Activated T-cell treated with anti-CD3 and anti-CD28 coated beads, Interleukin-2, amount 50 U/mL, for 4 hours (primary cell): Measurements from ENCODE around the gene SYT5. TPM values are rescaled to one million over a fixed set of nuclear protein-coding genes. Genes with fewer than 3 reads are reported as not detected.
A peak's percentile ranks its signal among the peaks of the same experiment; 100 is the strongest.

Source experiments
- ATAC-seq, 2 donors: fragments of 200-7000 bp; cut with Tn5 transposase; one replicate each; pipeline ENCODE4 v1.10.0; 2021
- DNase-seq: peaks from one replicate; pipeline ENCODE4 v3.0.0-alpha.2; 2020
- H3K27me3 Mint-ChIP-seq: one replicate; pipeline ENCODE4 v1.8.0; 2021; ENCODE audit warnings: low read depth, mixed read lengths
- H3K36me3 Mint-ChIP-seq: one replicate; pipeline ENCODE4 v1.8.0; 2022; ENCODE audit warnings: mixed read lengths; ENCODE audit not compliant: insufficient read depth
- H3K4me1 Mint-ChIP-seq: one replicate; pipeline ENCODE4 v1.8.0; 2021; ENCODE audit warnings: low read depth, mixed read lengths
- H3K4me3 Mint-ChIP-seq: one replicate; pipeline ENCODE4 v1.8.0; 2021; ENCODE audit warnings: mild to moderate bottlenecking, moderate library complexity, mixed read lengths
- H3K9me3 Mint-ChIP-seq: one replicate; pipeline ENCODE4 v1.8.0; 2021; ENCODE audit warnings: mixed read lengths
- total RNA-seq, 3 donors: library from RNA; stranded (reverse); gene quantifications; one replicate each; pipeline ENCODE4 v1.2.1, GENCODE V29; 2021

The SYT5 gene
- total RNA-seq, 3 donors from 2014 or later, result not detected

DNA sequence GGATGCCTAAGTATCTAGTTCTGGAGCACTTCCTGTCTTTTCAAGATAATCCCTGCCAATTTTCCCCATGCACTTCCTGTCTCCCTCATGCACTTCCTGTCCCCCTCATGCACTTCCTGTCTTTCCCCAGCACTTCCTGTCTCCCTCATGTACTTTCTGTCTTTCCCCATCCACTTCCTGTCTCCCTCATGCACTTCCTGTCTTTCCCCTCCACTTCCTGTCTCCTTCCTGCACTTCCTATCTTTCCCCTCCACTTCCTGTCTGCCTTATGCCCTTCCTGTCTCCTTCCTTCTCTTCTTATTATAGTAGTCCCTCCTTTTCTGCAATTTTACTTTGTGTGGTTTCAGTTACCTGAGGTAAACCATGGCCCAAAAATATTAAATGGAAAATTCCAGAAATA, 28.1 kb downstream of the SYT5 start:
- H3K36me3 Mint-ChIP-seq, result no peaks in the 10 kb centered on the region
- peak in 1 of 2 donors; percentile 30 for ATAC-seq

DNA sequence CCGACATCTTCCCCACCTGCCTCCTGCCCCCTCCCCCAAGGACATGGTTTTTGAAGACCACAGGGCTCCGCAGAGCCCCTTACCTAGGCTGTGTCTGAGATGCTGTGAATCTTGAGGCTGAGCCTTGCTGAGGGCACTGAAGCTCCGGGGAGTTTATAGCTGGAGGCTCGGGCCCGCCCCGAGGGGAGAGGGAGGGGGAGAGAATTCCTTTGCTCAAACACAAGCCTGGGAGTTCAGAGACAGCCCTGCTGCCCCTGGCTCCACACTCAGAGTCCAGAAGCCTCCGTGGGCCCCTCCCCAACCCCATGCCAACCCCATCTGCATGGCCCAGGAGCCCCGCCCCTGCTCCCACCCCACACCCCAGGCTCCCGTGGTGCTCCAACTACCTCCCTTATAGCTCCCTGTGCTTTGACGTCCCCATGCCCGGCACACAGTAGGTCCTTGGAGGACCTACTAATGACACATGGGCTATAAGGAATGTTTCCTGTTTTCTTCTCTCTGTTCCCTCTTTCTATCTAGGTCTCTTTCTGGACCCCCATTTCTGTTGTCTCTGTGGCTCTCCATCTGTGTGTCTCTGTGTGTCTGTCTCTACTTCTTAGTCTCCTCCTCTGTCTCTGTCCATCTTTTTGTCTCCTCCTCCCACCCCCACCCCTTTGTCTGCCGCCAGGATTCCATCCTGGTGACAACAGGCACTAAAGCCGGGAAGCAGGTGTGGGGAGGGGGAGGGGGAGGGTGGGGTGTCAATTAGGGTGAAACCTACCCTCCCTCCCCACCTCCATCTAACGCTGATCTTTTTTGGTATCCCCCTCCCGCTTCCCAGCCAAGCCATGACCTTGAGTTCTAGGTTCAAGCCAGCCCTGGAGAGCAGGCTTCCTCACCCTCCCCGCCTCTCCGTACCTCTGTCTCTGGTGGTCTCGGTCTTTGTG, 30.7 kb downstream of the SYT5 start, which contains the start of gene TNNT1:
TSS of gene TNNT1 (minus strand) at position 129 of the 926 bp plus-strand sequence. CDS start 2,049 bp downstream, outside the sequence.
- no peak for ATAC-seq
- peaks cover 11% of the 10 kb centered on the region for H3K9me3 Mint-ChIP-seq
- H3K27me3 Mint-ChIP-seq, result peaks cover 39% of the 10 kb centered on the region
- DNase-seq, result no peak
- H3K36me3 Mint-ChIP-seq, result no peaks in the 10 kb centered on the region
- peaks cover 16% of the 10 kb centered on the region for H3K4me1 Mint-ChIP-seq
- no peak within 1 kb of the TSS for H3K4me3 Mint-ChIP-seq

More for the DNA sequence above, 28.1 kb downstream of the SYT5 start:
- Mint-ChIP-seq H3K4me1 (peaks cover 19% of the 10 kb centered on the region), H3K9me3 (peaks cover 11% of the 10 kb centered on the region), H3K27me3 (peaks cover 35% of the 10 kb centered on the region), H3K4me3 (no peak overlapping the region)
- no peak for DNase-seq

DNA sequence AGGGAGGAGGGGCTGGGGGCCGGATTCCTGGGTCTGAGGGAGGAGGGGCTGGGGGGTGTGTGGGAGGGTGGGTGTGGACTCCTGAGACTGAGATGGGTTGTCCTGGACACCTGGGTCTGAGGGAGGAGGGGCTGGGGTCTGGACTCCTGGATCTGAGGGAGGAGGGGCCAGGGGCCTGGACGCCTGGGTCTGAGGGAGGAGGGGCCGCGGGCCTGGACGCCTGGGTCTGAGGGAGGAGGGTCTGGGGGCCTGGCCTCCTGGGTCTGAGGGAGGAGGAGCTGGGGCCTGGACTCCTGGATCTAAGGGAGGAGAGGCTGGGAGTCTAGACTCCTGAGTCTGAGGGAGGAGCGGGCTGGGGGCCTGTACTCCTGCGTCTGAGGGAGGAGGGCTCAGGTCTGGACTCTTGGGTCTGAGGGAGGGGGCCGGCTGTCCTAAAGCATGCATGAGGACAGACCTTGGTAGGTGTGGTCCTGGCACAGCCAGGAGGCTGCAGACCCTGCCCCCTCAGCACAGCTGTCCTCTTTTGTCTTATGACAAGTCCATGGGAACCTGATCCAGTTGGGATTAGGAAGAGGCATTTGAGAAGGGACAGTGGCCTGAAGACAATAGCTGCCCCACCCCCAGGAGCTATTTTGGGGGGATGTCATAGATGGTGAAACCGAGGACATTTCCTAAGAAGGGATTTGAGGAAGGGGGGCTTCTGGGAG, 32.4 kb downstream of the SYT5 start:
- ATAC-seq (no peak), DNase-seq (no peak)
- H3K27me3 Mint-ChIP-seq, result peaks cover 52% of the 10 kb centered on the region
- H3K36me3 Mint-ChIP-seq, result no peaks in the 10 kb centered on the region
- H3K4me1 Mint-ChIP-seq, result peaks cover 7% of the 10 kb centered on the region
- H3K9me3 Mint-ChIP-seq, result peaks cover 11% of the 10 kb centered on the region
- H3K4me3 Mint-ChIP-seq, result no peak overlapping the region

DNA sequence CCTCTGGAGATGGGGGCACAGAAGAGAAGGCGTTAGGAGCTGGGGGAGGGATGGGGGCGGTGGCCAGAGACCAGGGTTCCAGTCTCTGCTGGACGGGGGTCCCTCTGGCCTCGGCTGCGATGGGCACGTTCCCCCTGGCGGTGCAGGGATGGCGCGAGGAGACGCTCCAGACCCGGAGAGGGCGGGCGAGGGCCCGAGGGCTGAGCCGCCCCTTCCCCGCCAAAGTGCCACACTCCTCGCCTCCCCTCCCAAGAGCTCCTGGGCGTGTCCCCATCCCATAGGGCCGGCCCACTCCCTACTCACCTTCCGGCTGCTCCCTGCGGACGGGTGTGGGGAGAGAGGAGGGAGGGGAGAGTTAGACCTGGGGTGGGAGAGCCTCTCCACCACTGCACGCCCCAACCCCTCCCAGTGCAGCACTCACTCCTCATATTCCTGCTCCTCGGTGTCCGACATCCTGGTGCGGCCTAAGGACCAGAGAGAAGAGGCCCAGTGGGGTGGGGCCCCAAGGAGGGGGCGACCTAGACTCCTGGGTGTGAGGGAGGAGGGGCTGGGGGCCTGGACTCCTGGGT, 33.3 kb downstream of the SYT5 start:
- peaks cover 1% of the 10 kb centered on the region for H3K4me1 Mint-ChIP-seq
- peaks cover 5% of the 10 kb centered on the region for H3K9me3 Mint-ChIP-seq
- H3K36me3 Mint-ChIP-seq, result no peaks in the 10 kb centered on the region
- H3K4me3 Mint-ChIP-seq, result no peak overlapping the region
- ATAC-seq (no peak), DNase-seq (no peak)
- peaks cover 57% of the 10 kb centered on the region for H3K27me3 Mint-ChIP-seq

DNA sequence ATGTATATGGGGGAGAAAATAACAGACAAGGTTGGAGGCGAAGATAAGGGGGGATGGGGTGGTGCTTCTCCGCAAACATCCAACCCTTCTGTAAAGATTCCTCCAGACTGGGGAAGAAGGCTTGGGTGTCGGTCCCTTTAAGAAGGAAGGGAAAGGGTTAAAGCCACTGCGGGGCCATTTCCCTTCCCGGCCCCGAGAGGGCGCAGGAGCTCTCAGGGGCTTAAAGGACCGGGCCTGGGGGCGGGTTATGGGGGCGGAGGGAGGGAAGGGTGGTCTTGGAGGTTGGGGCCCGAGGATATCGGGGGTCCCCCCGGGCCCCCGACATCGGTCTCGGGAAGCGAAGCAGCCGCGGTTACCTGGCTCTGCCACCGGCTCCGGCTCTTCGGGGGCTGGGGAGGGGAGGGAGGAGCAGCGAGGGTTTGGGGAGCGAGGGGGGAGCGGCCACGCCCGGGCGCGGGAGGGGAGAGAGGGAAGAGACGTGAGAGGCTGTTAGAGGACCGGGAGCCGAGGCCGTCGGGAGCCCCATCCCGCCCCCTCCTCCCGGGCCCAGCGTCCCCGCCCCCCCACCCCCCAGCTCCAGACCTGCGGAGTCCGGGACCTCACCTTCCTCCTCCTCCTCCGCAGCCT, 33.9 kb downstream of the SYT5 start:
- Mint-ChIP-seq H3K4me3 (no peak overlapping the region), H3K36me3 (no peaks in the 10 kb centered on the region), H3K27me3 (peaks cover 63% of the 10 kb centered on the region), H3K4me1 (no peaks in the 10 kb centered on the region), H3K9me3 (no peaks in the 10 kb centered on the region)
- no peak for DNase-seq
- ATAC-seq, result no peak

DNA sequence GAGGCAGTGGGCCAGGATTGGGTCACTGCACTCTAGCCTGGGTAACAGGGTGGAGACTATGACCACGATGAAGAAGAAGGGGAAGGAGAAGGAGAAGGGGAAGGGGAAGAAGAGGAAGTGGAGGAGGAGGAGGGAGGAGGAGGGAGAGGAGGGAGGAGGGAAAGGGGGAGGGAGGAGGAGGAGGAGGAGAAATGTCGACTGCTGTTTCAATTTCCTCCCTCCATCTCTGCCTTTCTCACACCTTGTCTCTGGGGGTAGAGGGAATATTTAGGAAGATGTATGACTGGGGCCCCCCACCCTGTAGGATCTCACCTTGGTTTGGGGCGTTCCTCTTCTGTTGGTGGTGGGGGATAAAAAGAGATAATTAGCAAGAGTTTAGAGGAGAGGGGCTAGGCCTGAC, 34.9 kb downstream of the SYT5 start:
- no peaks in the 10 kb centered on the region for H3K9me3 Mint-ChIP-seq
- no peaks in the 10 kb centered on the region for H3K4me1 Mint-ChIP-seq

DNA sequence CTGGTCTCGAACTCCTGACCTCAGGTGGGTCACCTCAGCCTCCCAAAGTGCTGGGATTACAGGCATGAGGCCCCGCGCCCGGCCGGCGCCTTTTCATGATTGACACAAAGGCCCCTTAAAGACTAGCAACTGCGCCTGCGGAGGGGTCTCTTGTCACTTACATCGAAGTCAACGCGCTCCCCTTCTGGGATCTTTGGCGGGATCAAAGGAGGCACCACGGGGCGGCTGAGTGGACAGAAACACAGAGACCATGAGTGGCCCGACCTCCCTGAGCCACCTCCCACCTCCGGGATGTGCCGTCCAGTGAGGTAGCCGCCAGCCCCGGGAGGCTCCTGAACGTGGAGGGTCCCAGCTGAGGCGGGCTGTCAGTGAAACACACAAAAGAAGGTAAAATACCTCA, 38.4 kb downstream of the SYT5 start:
- H3K9me3 Mint-ChIP-seq, result no peaks in the 10 kb centered on the region
- ATAC-seq (no peak), DNase-seq (no peak)
- peak overlapping the region; percentile 6 for H3K4me3 Mint-ChIP-seq
- H3K4me1 Mint-ChIP-seq, result no peaks in the 10 kb centered on the region
- H3K27me3 Mint-ChIP-seq, result peaks cover 68% of the 10 kb centered on the region
- H3K36me3 Mint-ChIP-seq, result no peaks in the 10 kb centered on the region

More for the DNA sequence above, 34.9 kb downstream of the SYT5 start:
- H3K27me3 Mint-ChIP-seq, result peaks cover 64% of the 10 kb centered on the region
- DNase-seq (no peak), ATAC-seq (no peak)
- no peak overlapping the region for H3K4me3 Mint-ChIP-seq
- H3K36me3 Mint-ChIP-seq, result no peaks in the 10 kb centered on the region

DNA sequence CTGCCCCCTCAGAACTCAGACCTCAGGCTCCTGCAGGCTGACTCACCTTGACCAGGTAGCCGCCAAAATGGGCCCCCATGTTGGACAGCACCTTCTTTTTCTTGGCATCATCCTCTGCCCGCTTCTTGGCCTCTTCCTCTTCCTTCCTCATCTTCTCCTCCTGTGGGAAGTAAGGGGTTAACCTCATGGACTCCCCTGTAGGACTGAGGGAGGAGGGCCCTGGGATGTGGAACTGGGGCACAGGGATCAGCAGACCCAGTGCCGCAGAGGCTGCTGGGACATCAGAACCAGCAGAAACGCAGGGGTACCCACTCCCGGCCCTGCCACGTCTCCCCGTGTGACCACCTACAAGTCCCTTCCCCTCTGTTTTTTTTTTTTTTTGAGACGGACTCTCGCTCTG, 42.2 kb downstream of the SYT5 start:
- H3K4me3 Mint-ChIP-seq, result no peak overlapping the region
- ATAC-seq (no peak), DNase-seq (no peak)
- peaks cover 58% of the 10 kb centered on the region for H3K27me3 Mint-ChIP-seq
- no peaks in the 10 kb centered on the region for H3K4me1 Mint-ChIP-seq
- H3K36me3 Mint-ChIP-seq, result no peaks in the 10 kb centered on the region
- no peaks in the 10 kb centered on the region for H3K9me3 Mint-ChIP-seq

DNA sequence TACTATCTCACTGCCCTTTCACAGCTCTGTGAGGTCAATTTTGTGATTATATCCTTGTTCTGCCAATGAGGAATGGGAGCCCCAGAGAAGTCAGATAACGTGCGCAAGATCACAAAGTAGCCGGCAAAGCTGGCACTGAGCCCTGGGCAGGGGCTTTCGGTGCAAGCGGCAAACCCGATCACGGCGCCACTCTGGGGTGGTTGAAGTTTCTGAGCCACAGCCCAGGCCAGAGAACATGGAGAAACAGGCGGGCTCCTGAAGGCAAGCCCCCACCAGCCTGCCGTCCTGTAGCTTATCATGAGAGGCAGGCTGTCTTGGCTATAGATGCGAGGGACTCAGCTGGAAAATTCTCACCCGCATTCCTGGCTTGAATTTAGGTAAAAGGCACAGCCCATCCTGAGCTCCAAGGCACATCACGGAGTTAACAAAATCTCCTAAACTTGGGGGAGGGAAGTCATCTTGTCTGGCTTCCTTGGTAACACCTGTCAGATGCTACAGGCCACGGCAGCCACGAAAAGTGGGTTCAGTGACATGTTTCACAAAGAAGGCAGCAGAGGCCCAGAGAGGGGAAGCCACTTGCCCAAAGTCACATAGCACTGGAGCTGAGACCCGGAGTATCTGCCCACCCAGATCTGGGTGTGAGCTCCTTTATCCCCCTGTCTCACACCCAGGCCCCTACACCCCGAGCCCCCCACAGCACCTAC, 43.5 kb downstream of the SYT5 start:
- no peaks in the 10 kb centered on the region for H3K9me3 Mint-ChIP-seq
- no peaks in the 10 kb centered on the region for H3K36me3 Mint-ChIP-seq
- peaks cover 59% of the 10 kb centered on the region for H3K27me3 Mint-ChIP-seq
- H3K4me1 Mint-ChIP-seq, result no peaks in the 10 kb centered on the region
- DNase-seq, result no peak
- ATAC-seq, result no peak
- no peak overlapping the region for H3K4me3 Mint-ChIP-seq

DNA sequence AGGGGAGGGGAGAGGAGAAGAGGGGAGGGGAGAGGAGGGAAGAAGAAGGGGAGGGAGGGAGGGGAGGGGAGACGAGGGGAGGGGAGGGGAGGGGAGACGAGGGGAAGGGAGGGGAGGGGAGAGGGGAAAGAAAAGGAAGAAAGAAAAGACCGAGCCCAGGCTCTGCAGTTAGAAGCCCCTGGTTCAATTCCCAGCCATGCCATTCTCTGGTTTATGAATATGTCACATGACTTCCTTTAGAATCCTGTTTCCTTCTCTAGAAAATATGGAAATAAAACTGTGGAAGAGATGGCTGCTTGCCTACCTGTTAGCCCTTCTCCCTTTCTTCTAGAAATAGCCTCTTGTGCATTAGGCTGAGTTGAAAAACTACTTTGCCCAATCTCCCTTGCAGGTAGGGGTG, 45.4 kb downstream of the SYT5 start:
- no peaks in the 10 kb centered on the region for H3K4me1 Mint-ChIP-seq
- H3K27me3 Mint-ChIP-seq, result peaks cover 60% of the 10 kb centered on the region
- DNase-seq (no peak), ATAC-seq (no peak)
- H3K36me3 Mint-ChIP-seq, result no peaks in the 10 kb centered on the region
- H3K4me3 Mint-ChIP-seq, result no peak overlapping the region
- H3K9me3 Mint-ChIP-seq, result no peaks in the 10 kb centered on the region

DNA sequence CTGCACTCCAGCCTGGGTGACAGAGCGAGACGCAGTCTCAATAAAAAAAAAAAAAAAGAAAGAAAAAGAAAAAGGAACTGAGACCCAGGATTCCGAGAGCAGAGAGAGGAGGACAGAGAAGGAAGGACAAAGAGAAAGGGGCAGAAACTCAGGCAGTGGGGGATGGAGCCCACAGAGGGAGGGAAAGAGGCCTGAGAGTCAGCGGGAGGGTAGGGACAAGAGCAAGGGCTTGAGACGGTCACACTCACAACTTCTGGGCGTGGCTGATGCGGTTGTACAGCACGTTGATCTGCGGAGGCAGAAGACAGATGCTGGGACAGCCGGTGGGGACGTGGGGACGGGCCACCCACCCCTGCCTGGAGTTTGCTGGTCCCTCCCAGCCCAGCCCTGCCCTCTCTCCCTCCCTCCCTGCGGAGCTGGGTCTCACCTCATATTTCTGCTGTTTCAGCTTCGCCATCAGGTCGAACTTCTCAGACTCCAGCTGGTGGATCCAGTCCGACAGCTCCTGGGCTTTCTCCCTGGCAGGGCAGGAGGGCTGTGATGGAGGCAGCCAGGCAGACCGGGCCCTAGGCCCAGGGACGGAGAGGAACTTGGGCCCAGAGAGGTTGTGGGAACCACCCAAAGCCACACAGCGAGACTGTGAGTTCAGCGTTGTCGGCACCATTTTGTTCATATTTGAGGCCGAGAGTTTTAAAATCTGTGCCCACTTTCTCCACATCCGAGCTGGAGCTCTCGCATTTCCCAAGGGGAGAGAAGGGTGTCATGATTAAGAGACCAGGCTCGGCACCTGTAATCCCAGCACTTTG, 46.2 kb downstream of the SYT5 start:
- no peak for ATAC-seq
- DNase-seq, result no peak
- Mint-ChIP-seq H3K4me1 (no peaks in the 10 kb centered on the region), H3K4me3 (no peak overlapping the region), H3K36me3 (no peaks in the 10 kb centered on the region), H3K9me3 (no peaks in the 10 kb centered on the region), H3K27me3 (peaks cover 61% of the 10 kb centered on the region)

DNA sequence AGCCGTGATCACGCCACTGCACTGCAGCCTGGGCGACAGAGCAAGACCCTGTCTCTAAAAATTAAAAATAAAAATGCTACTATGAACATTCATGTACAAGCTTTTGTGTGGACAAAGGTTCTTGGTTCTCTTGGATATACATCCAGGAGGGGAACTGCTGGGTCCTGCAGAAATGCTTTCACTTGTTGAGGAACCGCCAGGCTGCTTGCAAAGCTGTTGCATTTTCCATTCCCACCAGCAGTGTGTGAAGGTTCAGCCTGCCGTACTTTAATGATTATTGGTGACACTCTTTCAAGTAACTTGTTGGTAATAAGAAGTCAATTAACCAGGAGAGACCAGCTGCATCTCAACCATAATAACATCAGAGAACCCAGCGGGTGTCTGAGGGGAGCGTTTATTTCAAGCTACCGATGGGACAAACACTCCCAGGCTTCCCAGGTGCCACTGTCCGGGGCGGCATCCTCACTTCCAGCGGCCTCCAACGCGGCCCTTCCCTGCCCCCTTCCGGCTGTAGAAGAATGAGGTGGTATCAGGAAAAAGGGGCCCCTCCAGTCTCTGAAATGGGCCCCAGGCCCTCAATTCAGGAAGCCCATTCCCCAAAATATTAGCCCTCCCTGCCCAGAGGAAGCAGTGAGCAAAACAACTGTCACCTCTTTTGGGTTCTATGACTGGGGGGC, 47.5 kb downstream of the SYT5 start:
- peaks cover 55% of the 10 kb centered on the region for H3K27me3 Mint-ChIP-seq
- no peaks in the 10 kb centered on the region for H3K4me1 Mint-ChIP-seq
- no peaks in the 10 kb centered on the region for H3K36me3 Mint-ChIP-seq
- no peak overlapping the region for H3K4me3 Mint-ChIP-seq
- DNase-seq (no peak), ATAC-seq (no peak)
- no peaks in the 10 kb centered on the region for H3K9me3 Mint-ChIP-seq

DNA sequence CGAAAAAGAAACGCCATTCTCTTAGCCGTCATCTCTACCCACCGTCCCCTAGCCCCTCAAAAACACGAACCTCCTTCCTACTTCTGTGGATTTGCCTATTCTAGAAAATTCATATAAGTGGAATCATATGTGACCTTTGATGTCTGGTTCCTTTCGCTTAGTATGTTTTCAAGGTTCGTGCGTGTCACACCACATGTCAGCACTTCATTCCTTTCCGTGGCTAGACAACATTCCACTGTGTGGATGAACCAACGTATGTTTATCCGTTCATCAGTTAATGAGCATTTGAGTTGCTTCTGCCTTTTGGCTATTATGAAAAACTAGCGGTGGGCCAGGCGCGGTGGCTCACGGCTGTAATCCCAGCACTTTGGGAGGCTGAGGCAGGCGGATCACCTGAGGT, 48.7 kb downstream of the SYT5 start:
- H3K4me1 Mint-ChIP-seq, result no peaks in the 10 kb centered on the region
- no peak overlapping the region for H3K4me3 Mint-ChIP-seq
- ATAC-seq (no peak), DNase-seq (no peak)
- H3K27me3 Mint-ChIP-seq, result peaks cover 57% of the 10 kb centered on the region
- H3K36me3 Mint-ChIP-seq, result no peaks in the 10 kb centered on the region
- H3K9me3 Mint-ChIP-seq, result no peaks in the 10 kb centered on the region
